GM10248 (cell line): ENCODE data around the gene POLE.

Experiments used
- CTCF ChIA-PET: fragments of 300-600 bp; sonication (Branson Sonifier 250); formaldehyde crosslinking; extraction: SDS; loops from one replicate; lab custom pipeline; 2021; ENCODE audit warnings: antibody characterized with exemption; lab: Yijun Ruan, JAX
- POLR2A ChIA-PET: fragments of 350-650 bp; sonication (Branson Sonifier 250); formaldehyde crosslinking; extraction: SDS; loops from one replicate; lab custom pipeline; 2020; ENCODE audit warnings: antibody characterized with exemption; lab: Yijun Ruan, JAX
- DNase-seq: peaks from one replicate; pipeline ENCODE4 v3.0.0; 2012; ENCODE audit errors: extremely low spot score
- TF ChIP-seq, protein P1 (sequence below): IDR thresholded peaks from 2 replicates; pipeline ENCODE4 v1.5.1; 2012; ENCODE audit warnings: mild to moderate bottlenecking, low read depth; ENCODE audit errors: extremely low read depth, missing control alignments, control extremely low read depth

POLE gene

DNA sequence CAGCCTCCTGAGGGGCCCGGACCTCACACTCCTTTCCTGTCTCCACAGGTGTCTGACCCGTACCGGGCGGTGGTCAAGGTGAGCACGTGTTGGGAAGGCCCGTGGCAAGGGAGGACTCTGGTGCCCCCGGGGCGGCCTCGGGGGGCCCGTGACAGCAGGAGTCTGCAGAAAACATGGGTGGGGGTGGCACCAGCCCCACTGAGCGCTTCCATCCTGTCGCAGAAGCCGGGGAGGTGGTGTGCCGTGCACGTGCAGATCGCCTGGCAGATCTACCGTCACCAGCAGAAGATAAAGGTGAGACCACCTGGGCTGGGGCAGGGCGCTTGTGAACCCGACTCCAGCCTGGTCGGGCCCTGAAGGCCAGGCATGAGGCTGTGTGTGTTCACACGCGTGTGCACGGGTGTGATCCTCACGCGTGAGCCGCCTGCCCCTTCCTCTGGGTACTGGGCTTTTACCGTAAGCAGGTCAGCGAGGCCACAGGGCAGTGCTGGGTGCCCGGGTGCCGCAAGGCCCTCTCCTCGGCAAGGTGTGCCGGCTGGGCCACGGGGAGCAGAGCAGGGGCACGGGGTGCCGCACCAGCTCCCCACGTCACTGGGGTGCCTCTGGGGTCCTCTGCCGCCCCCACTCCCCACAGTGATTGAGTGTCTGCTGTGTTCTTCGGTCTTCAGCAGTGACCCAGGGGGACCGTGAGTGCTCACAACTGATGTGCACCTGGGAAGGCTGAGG lies 112.7 kb downstream of the POLE start:
- DNase-seq: no peak
- POLR2A ChIA-PET: no interaction called here
- CTCF ChIA-PET: no interaction called here
- TF ChIP-seq, protein P1, sequence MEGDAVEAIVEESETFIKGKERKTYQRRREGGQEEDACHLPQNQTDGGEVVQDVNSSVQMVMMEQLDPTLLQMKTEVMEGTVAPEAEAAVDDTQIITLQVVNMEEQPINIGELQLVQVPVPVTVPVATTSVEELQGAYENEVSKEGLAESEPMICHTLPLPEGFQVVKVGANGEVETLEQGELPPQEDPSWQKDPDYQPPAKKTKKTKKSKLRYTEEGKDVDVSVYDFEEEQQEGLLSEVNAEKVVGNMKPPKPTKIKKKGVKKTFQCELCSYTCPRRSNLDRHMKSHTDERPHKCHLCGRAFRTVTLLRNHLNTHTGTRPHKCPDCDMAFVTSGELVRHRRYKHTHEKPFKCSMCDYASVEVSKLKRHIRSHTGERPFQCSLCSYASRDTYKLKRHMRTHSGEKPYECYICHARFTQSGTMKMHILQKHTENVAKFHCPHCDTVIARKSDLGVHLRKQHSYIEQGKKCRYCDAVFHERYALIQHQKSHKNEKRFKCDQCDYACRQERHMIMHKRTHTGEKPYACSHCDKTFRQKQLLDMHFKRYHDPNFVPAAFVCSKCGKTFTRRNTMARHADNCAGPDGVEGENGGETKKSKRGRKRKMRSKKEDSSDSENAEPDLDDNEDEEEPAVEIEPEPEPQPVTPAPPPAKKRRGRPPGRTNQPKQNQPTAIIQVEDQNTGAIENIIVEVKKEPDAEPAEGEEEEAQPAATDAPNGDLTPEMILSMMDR: no peak
